SU-DHL-6 (cell line): ENCODE measurements around the gene ANXA7.

ENCODE experiments used
- CTCF ChIP-seq: fragments of 200-600 bp; sonication (generic); IDR thresholded peaks from one replicate; pipeline ENCODE4 v1.5.1; 2017; ENCODE audit warnings: antibody characterized with exemption, mild to moderate bottlenecking, low read length, moderate library complexity; ENCODE audit not compliant: insufficient read depth, poor library complexity, severe bottlenecking
- EZH2phosphoT487 ChIP-seq: fragments of 200-600 bp; sonication (generic), shearing (Covaris generic); conservative IDR thresholded peaks from 2 replicates; pipeline ENCODE4 v1.6.1; 2018; ENCODE audit warnings: mild to moderate bottlenecking, antibody characterized with exemption, low read length, moderate library complexity, mixed read lengths

- TF ChIP-seq CTCF (no peak), EZH2phosphoT487 (no peak)
Measured at GRCh38 chr10:73413108-73413527, 740 bp downstream of the ANXA7 start.
